Loucy (cell line): ENCODE measurements around the gene ANK3.

Source experiments
- H2AFZ ChIP-seq: fragments of 200-600 bp; sonication (generic); 2 replicates; pipeline ENCODE4 v1.6.0; 2016; ENCODE audit warnings: antibody characterized with exemption, mild to moderate bottlenecking, low read length, moderate library complexity
- H3F3A ChIP-seq: fragments of 200-600 bp; 2 replicates; pipeline ENCODE4 v1.6.0; 2016; ENCODE audit warnings: antibody characterized with exemption, low read depth, mild to moderate bottlenecking
- H3K27me3 ChIP-seq: fragments of 200-600 bp; sonication (generic); 2 replicates; pipeline ENCODE4 v1.6.1; 2014; ENCODE audit warnings: low read length, mild to moderate bottlenecking; ENCODE audit not compliant: insufficient read depth, poor library complexity, severe bottlenecking
- H3K36me3 ChIP-seq: fragments of 200-600 bp; sonication (generic); 2 replicates; pipeline ENCODE4 v1.6.1; 2016; ENCODE audit warnings: low read length; ENCODE audit not compliant: insufficient read depth
- H3K4me1 ChIP-seq: fragments of 200-600 bp; sonication (generic); 2 replicates; pipeline ENCODE4 v1.5.1; 2014; ENCODE audit warnings: low read length, mild to moderate bottlenecking; ENCODE audit not compliant: insufficient read depth, poor library complexity, severe bottlenecking
- H3K4me2 ChIP-seq: fragments of 200-600 bp; sonication (generic); 2 replicates; pipeline ENCODE4 v1.6.0; 2014; ENCODE audit warnings: antibody characterized with exemption, low read length, low read depth, mild to moderate bottlenecking; ENCODE audit not compliant: poor library complexity, severe bottlenecking
- H3K4me3 ChIP-seq: fragments of 200-600 bp; sonication (generic); 2 replicates; pipeline ENCODE4 v1.5.1; 2014; ENCODE audit warnings: low read length, mild to moderate bottlenecking, mixed read lengths; ENCODE audit not compliant: poor library complexity, severe bottlenecking
- H3K79me2 ChIP-seq: fragments of 200-600 bp; sonication (generic); 2 replicates; pipeline ENCODE4 v1.6.1; 2014; ENCODE audit warnings: low read length; ENCODE audit not compliant: insufficient read depth
- H3K9ac ChIP-seq: fragments of 200-600 bp; sonication (generic); 2 replicates; pipeline ENCODE4 v1.6.0; 2014; ENCODE audit warnings: mild to moderate bottlenecking, low read depth, low read length, moderate library complexity; ENCODE audit not compliant: poor library complexity, severe bottlenecking
- H3K9me2 ChIP-seq: fragments of 200-600 bp; sonication (generic); replicated peaks from 2 replicates; pipeline ENCODE4 v1.6.1; 2016; ENCODE audit warnings: low read depth, low read length, mixed read lengths
- H3K9me3 ChIP-seq: fragments of 200-600 bp; sonication (generic); 2 replicates; pipeline ENCODE4 v1.6.1; 2014; ENCODE audit warnings: mild to moderate bottlenecking, antibody characterized with exemption, low read length, low read depth; ENCODE audit not compliant: insufficient read depth
- H4K20me1 ChIP-seq: fragments of 200-600 bp; sonication (generic); 2 replicates; pipeline ENCODE4 v1.6.0; 2014; ENCODE audit warnings: antibody characterized with exemption, low read length, mild to moderate bottlenecking; ENCODE audit not compliant: insufficient read depth, poor library complexity, severe bottlenecking
- CTCF ChIP-seq: fragments of 200-600 bp; sonication (generic); conservative IDR thresholded peaks from 2 replicates; pipeline ENCODE4 v1.5.1; 2014; ENCODE audit warnings: mild to moderate bottlenecking, antibody characterized with exemption, low read length
- EZH2phosphoT487 ChIP-seq: fragments of 200-600 bp; IDR thresholded peaks from 2 replicates; pipeline ENCODE4 v1.6.1; 2018; ENCODE audit warnings: antibody characterized with exemption, mild to moderate bottlenecking, moderate library complexity, borderline replicate concordance

The ANK3 gene

GRCh38 chr10:60309891-60310290, 79.8 kb downstream of the ANK3 start:
- Histone ChIP-seq H2AFZ (no peak overlapping the region), H3K4me1 (no peaks in the 10 kb centered on the region)
- no peak for TF ChIP-seq CTCF
- TF ChIP-seq EZH2phosphoT487 = no peak

DNA sequence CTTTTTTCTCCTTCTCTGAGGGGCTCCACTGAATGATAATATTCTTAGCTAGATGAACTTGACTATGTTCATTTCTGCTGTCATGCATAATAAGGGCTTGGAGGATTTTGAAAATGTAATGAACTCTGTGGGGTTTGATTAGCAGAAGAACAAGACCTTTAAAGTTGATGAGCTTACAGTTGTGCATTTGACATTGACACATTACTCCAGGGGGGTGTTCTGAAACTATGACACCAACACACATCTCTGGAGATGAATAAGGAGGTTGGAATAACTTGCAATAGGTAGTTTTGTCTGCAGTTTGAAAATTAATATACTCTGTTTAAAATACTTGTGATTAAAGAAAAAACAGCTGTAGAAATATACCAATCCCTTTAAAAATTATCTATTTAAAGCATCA, 80.3 kb downstream of the ANK3 start:
- Histone ChIP-seq H3K9me2 (no peaks in the 10 kb centered on the region), H3K4me2 (no peak overlapping the region), H3K9me3 (no peaks in the 10 kb centered on the region), H3K9ac (no peak overlapping the region), H3K4me1 (no peaks in the 10 kb centered on the region), H4K20me1 (no peaks in the 10 kb centered on the region), H3K36me3 (no peaks in the 10 kb centered on the region), H3F3A (no peaks in the 10 kb centered on the region), H3K4me3 (no peak overlapping the region), H3K79me2 (no peaks in the 10 kb centered on the region), H2AFZ (no peak overlapping the region), H3K27me3 (no peaks in the 10 kb centered on the region)
- TF ChIP-seq EZH2phosphoT487 = no peak
- no peak for TF ChIP-seq CTCF

More at GRCh38 chr10:60309891-60310290, 79.8 kb downstream of the ANK3 start:
- H3K9me2 ChIP-seq = no peaks in the 10 kb centered on the region
- H3K4me2 ChIP-seq = no peak overlapping the region
- no peaks in the 10 kb centered on the region for H3K27me3 ChIP-seq
- H3F3A ChIP-seq = no peaks in the 10 kb centered on the region
- no peaks in the 10 kb centered on the region for H3K36me3 ChIP-seq
- H3K4me3 ChIP-seq = no peak overlapping the region
- H3K9ac ChIP-seq = no peak overlapping the region
- no peaks in the 10 kb centered on the region for H3K79me2 ChIP-seq
- H4K20me1 ChIP-seq = no peaks in the 10 kb centered on the region
- H3K9me3 ChIP-seq = no peaks in the 10 kb centered on the region

DNA sequence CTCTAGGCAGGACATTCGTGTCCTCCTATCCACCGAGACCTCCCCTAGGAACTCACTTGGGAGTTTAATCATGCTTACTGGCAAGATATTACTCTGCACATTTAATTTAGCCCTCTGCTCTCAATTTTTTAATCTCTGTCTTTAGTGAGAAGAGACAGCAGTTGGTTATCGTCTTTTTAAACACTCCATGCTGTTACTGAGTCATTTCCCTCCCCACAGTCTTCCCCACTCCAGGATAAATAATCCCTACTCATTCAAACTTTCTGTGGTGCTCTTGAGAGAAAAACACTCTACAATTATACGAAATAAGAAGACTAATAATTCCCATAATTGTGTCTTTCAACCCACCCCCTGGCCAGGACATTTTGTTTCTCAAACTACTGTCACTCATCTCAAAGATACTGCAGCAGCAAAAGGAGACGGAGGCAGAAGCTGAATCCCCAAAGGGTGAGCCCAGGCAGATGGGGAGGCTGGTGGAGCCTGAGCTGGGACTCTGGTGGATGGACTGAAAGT, 84.2 kb downstream of the ANK3 start:
- H3K4me2 ChIP-seq = no peak overlapping the region
- H3K27me3 ChIP-seq = no peaks in the 10 kb centered on the region
- no peaks in the 10 kb centered on the region for H3K9me2 ChIP-seq
- H4K20me1 ChIP-seq = no peaks in the 10 kb centered on the region
- no peaks in the 10 kb centered on the region for H3K9me3 ChIP-seq
- H3F3A ChIP-seq = no peaks in the 10 kb centered on the region
- H2AFZ ChIP-seq = no peak overlapping the region
- TF ChIP-seq CTCF (no peak), EZH2phosphoT487 (no peak)
- no peak overlapping the region for H3K9ac ChIP-seq
- H3K4me1 ChIP-seq = no peaks in the 10 kb centered on the region
- no peaks in the 10 kb centered on the region for H3K79me2 ChIP-seq
- no peak overlapping the region for H3K4me3 ChIP-seq
- H3K36me3 ChIP-seq = no peaks in the 10 kb centered on the region
